HepG2 (cell line): ENCODE data around the gene MAML1.

Source experiments
- CREB1 ChIP-seq, 2 experiments: fragments of 450-650 bp in 1 of 2; IDR thresholded peaks; 2 replicates each; pipeline ENCODE4 v1.6.1; 2016 to 2017; ENCODE audit warnings: control low read depth in 1 of 2, mild to moderate bottlenecking in 1 of 2, missing compliant biosample characterization in 1 of 2, missing genetic modification characterization in 1 of 2
- CTCF ChIP-seq: sonication (generic); formaldehyde crosslinking; IDR thresholded peaks from 2 replicates; pipeline ENCODE4 v1.5.0; 2020; ENCODE audit warnings: mild to moderate bottlenecking, missing genetic modification reagents, moderate library complexity
- DNMT1 ChIP-seq: sonication (generic); formaldehyde crosslinking; IDR thresholded peaks from 2 replicates; pipeline ENCODE4 v1.5.1; 2020; ENCODE audit warnings: mild to moderate bottlenecking, missing genetic modification reagents
- EZH2 ChIP-seq: conservative IDR thresholded peaks from 2 replicates; pipeline ENCODE4 v1.6.1; 2012; ENCODE audit warnings: mild to moderate bottlenecking, low read depth, low read length, moderate library complexity
- FOXJ3 ChIP-seq: sonication (generic); formaldehyde crosslinking; IDR thresholded peaks from 2 replicates; pipeline ENCODE4 v1.4.0; 2020; ENCODE audit warnings: missing genetic modification reagents, mild to moderate bottlenecking, borderline replicate concordance
- JUN ChIP-seq: sonication (generic); formaldehyde crosslinking; IDR thresholded peaks from 2 replicates; pipeline ENCODE4 v1.4.0; 2020; ENCODE audit warnings: mild to moderate bottlenecking, missing genetic modification reagents
- MZF1 ChIP-seq: sonication (generic); formaldehyde crosslinking; IDR thresholded peaks from 2 replicates; pipeline ENCODE4 v1.8.1; 2023; ENCODE audit warnings: mild to moderate bottlenecking, missing genetic modification reagents, borderline replicate concordance
- NR2F2 ChIP-seq: IDR thresholded peaks from 2 replicates; pipeline ENCODE4 v1.6.1; 2012; ENCODE audit warnings: low read depth, inconsistent platforms, borderline replicate concordance
- PATZ1 ChIP-seq: sonication (generic); formaldehyde crosslinking; IDR thresholded peaks from 2 replicates; pipeline ENCODE4 v1.4.0; 2020; ENCODE audit warnings: missing genetic modification reagents
- POLR2AphosphoS5 ChIP-seq: IDR thresholded peaks from 2 replicates; pipeline ENCODE4 v1.6.1; 2012; ENCODE audit warnings: low read depth, low read length
- SP1 ChIP-seq, 2 experiments: fragments of 450-650 bp in 1 of 2; sonication (generic) in 1 of 2; formaldehyde crosslinking in 1 of 2; IDR thresholded peaks; 2 replicates each; pipeline versions ENCODE4 v1.4.0 to v1.6.1; 2016 to 2020; ENCODE audit warnings: missing genetic modification reagents in 1 of 2
- ZBTB3 ChIP-seq: sonication (generic); formaldehyde crosslinking; IDR thresholded peaks from 2 replicates; pipeline ENCODE4 v1.4.0; 2020; ENCODE audit warnings: low read depth, mild to moderate bottlenecking, moderate library complexity, missing genetic modification reagents, borderline replicate concordance
- ZBTB33 ChIP-seq: sonication (generic); formaldehyde crosslinking; IDR thresholded peaks from 2 replicates; pipeline ENCODE4 v1.4.0; 2020; ENCODE audit warnings: missing genetic modification reagents

- TF ChIP-seq ZBTB3 (CRISPR knock-in tag) (no peak), MZF1 (CRISPR knock-in tag) (no peak), POLR2AphosphoS5 (no peak; the same call in 1 of the 2 replicates), PATZ1 (CRISPR knock-in tag) (0 out of 2 replicates have a peak, but pooled peaks have one; percentile 28), DNMT1 (CRISPR knock-in tag) (no peak), NR2F2 (no peak), CTCF (CRISPR knock-in tag) (no peak), FOXJ3 (no peak), CREB1 (IDR thresholded peaks at IDR 0.05) (no peak), CREB1 (CRISPR knock-in tag; IDR thresholded peaks at IDR 0.05) (no peak), JUN (CRISPR knock-in tag) (no peak), SP1 (IDR thresholded peaks at IDR 0.05) (no peak), SP1 (CRISPR knock-in tag; IDR thresholded peaks at IDR 0.05) (no peak), ZBTB33 (CRISPR knock-in tag) (0 out of 2 replicates have a peak, but pooled peaks have one; percentile 25), EZH2 (no peak)
These were observed 22.4 kb downstream of the MAML1 start for GRCh38 chr5:179755022-179755421.
